KMS-11 (cell line): Measurements from ENCODE around the gene C17orf107.

Experiments used
- H2AFZ ChIP-seq: fragments of 200-600 bp; sonication (generic); 2 replicates; pipeline ENCODE4 v1.6.1; 2016; ENCODE audit warnings: antibody characterized with exemption, mixed run types, low read depth
- H3K27ac ChIP-seq: fragments of 200-600 bp; sonication (generic); 2 replicates; pipeline ENCODE4 v1.6.1; 2016; ENCODE audit warnings: mild to moderate bottlenecking, mixed run types
- H3K27me3 ChIP-seq: fragments of 200-600 bp; sonication (generic); 2 replicates; pipeline ENCODE4 v1.6.1; 2017; ENCODE audit warnings: mild to moderate bottlenecking, low read depth, mixed run types, moderate library complexity; ENCODE audit not compliant: insufficient read depth
- H3K36me3 ChIP-seq: fragments of 200-600 bp; sonication (generic); 2 replicates; pipeline ENCODE4 v1.6.1; 2017; ENCODE audit warnings: mild to moderate bottlenecking, mixed run types; ENCODE audit not compliant: insufficient read depth
- H3K4me1 ChIP-seq: fragments of 200-600 bp; sonication (generic); 2 replicates; pipeline ENCODE4 v1.6.1; 2016; ENCODE audit warnings: mild to moderate bottlenecking, low read depth, mixed run types; ENCODE audit not compliant: poor library complexity, severe bottlenecking
- H3K4me2 ChIP-seq: fragments of 200-600 bp; sonication (generic); 2 replicates; pipeline ENCODE4 v1.7.0; 2016; ENCODE audit warnings: mild to moderate bottlenecking, mixed run types
- H3K4me3 ChIP-seq: fragments of 200-600 bp; sonication (generic); IDR thresholded peaks from 2 replicates; pipeline ENCODE4 v1.6.1; 2017; ENCODE audit warnings: low read depth, low read length, mixed read lengths; ENCODE audit not compliant: insufficient read depth
- H3K79me2 ChIP-seq: fragments of 200-600 bp; sonication (generic); 2 replicates; pipeline ENCODE4 v1.6.1; 2016; ENCODE audit warnings: low read depth, mixed run types; ENCODE audit not compliant: insufficient read depth
- H3K9ac ChIP-seq: fragments of 200-600 bp; sonication (generic); 2 replicates; pipeline ENCODE4 v1.6.1; 2016; ENCODE audit warnings: mild to moderate bottlenecking, mixed run types
- H4K20me1 ChIP-seq: fragments of 200-600 bp; sonication (generic); 2 replicates; pipeline ENCODE4 v1.6.1; 2016; ENCODE audit warnings: mild to moderate bottlenecking, mixed run types; ENCODE audit not compliant: insufficient read depth
- CTCF ChIP-seq: fragments of 200-600 bp; sonication (generic); conservative IDR thresholded peaks from 2 replicates; pipeline ENCODE4 v1.6.1; 2017; ENCODE audit warnings: low read depth, mild to moderate bottlenecking, antibody characterized with exemption, low read length, moderate library complexity, mixed read lengths

C17orf107 gene

GRCh38 chr17:4881761-4882555 lies 17.4 kb upstream of the C17orf107 start:
- H3K9ac ChIP-seq: no peak overlapping the region
- no peaks in the 10 kb centered on the region for H4K20me1 ChIP-seq
- H3K4me1 ChIP-seq: no peaks in the 10 kb centered on the region
- no peaks in the 10 kb centered on the region for H3K27me3 ChIP-seq
- H2AFZ ChIP-seq: no peak overlapping the region
- H3K27ac ChIP-seq: no peak overlapping the region
- peak; percentile 44 for TF ChIP-seq CTCF
- no peaks in the 10 kb centered on the region for H3K79me2 ChIP-seq
- no peaks in the 10 kb centered on the region for H3K36me3 ChIP-seq
- no peak overlapping the region for H3K4me2 ChIP-seq
- no peak overlapping the region for H3K4me3 ChIP-seq

- Histone ChIP-seq H3K79me2 (no peaks in the 10 kb centered on the region), H3K9ac (no peak overlapping the region), H3K27ac (no peak overlapping the region), H3K36me3 (no peaks in the 10 kb centered on the region), H3K4me3 (no peak overlapping the region), H4K20me1 (no peaks in the 10 kb centered on the region), H3K27me3 (no peaks in the 10 kb centered on the region), H2AFZ (no peak overlapping the region), H3K4me2 (no peak overlapping the region), H3K4me1 (no peaks in the 10 kb centered on the region)
- TF ChIP-seq CTCF: no peak
Measured at GRCh38 chr17:4884489-4884888, 14.8 kb upstream of the C17orf107 start.

GRCh38 chr17:4886830-4887229 lies 12.5 kb upstream of the C17orf107 start:
- Histone ChIP-seq H4K20me1 (no peaks in the 10 kb centered on the region), H3K27ac (no peak overlapping the region), H3K4me2 (no peak overlapping the region), H3K27me3 (no peaks in the 10 kb centered on the region), H3K36me3 (no peaks in the 10 kb centered on the region), H3K79me2 (no peaks in the 10 kb centered on the region), H3K9ac (no peak overlapping the region), H3K4me1 (no peaks in the 10 kb centered on the region), H3K4me3 (no peak overlapping the region), H2AFZ (no peak overlapping the region)
- TF ChIP-seq CTCF: no peak

- Histone ChIP-seq H3K36me3 (no peaks in the 10 kb centered on the region), H3K79me2 (no peaks in the 10 kb centered on the region), H2AFZ (no peak overlapping the region), H4K20me1 (no peaks in the 10 kb centered on the region), H3K27me3 (no peaks in the 10 kb centered on the region), H3K27ac (no peak overlapping the region), H3K4me2 (no peak overlapping the region), H3K9ac (no peak overlapping the region), H3K4me3 (no peak overlapping the region), H3K4me1 (no peaks in the 10 kb centered on the region)
- TF ChIP-seq CTCF: no peak
Measured at GRCh38 chr17:4887581-4887980, 11.8 kb upstream of the C17orf107 start.
